ENCODE data around the gene ALPG.
"Not testable (repeated sequence)": the region's sequence is repeated elsewhere in the genome, so short reads cannot be mapped to it uniquely, and the experiment has no call there.

The ALPG gene

DNA sequence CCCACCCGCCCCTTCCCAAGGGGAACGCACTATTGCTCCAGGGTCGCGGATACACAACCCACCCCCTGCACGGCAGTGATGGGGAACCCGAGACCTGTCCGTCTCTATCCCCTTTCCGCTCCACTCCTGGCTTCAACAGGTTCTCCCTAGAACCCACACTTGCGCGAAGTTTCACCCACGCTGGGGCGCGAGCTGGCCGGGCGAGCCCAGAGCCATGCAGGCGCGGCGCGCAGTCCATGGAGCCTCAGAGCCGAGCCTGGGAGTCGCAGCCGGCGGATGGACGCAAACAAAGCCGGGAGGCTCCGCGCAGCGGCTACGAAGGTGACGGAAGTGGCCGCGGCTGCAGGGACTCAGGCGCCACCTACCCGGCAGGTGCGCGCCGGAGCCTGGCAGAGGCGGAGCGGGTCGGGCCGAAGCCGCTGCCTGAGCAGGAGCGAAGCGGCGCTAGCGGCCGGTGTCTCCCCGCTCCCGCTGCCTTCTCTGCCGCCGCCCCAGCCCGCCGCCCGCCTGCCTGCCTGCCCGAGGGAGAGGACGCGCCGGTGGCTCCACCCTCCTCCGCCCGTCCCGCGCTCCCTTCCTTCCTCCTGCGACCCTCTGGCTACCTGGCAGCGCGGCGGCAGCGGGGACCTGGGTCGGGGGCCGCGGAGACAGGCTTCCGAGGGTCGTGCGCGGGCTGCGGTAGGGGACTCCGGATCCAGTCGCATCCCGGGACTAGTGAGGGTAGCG, 14.0 kb downstream of the ALPG start:
- DNase-seq: no peak

DNA sequence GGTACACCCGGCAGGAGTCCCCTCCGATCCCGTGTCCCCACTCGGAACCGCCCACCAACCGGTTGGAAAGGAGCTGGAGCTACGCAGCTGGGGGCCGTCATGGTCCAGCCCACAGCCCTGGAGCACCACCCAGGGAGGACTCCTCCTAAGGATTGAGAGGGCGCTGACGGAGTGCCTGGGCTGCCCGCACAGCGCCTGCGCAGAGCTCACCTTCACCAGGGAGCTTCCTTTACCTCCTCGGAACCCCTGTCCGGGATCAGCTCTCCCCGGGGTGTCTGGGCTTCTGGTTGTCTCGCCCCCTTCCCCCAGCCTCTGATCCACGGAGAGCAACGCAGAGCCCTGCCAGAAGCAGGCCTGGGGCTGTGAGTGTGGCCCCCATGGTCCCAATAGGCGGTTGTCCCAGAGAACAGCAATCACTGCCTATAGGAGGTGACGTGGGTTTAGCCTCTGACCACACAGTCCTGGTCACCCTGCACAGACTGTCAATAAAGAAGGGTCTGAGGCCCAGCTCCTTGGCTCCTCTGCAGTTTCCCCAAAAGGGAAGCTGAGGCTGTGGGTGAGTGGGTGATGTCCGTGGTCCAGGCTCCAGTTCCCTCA, 14.6 kb downstream of the ALPG start:
- no peak for DNase-seq

DNA sequence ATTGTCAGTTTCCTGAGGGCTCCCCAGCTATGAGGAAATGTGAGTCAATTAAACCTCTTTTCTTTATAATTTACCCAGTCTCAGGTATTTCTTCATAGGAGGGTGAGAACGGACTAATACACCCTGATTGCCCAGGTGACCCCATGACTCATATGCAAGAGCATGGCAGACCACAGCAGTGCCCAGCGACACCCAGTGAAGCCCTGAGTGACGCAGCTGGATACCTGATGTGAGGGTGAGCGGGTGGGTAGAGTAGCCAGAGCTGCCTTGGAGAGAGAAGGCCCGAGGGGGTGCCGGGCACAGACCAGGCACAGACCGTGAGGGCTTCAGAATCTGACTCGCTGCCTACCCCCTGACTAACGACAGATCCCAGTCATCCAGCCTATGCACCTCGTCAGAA, 15.4 kb downstream of the ALPG start:
- DNase-seq: no peak

DNA sequence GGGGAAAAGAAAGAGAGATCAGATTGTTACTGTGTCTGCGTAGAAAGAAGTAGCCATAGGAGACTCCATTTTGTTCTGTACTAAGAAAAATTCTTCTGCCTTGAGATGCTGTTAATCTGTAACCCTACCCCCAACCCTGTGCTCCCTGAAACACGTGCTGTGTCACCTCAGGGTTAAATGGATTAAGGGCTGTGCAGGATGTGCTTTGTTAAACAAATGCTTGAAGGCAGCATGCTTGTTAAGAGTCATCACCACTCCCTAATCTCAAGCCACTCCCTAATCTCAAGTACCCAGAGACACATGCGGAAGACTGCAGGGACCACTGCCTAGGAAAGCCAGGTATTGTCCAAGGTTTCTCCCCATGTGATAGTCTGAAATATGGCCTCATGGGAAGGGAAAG, 16.4 kb downstream of the ALPG start:
- DNase-seq: not testable (repeated sequence)

DNA sequence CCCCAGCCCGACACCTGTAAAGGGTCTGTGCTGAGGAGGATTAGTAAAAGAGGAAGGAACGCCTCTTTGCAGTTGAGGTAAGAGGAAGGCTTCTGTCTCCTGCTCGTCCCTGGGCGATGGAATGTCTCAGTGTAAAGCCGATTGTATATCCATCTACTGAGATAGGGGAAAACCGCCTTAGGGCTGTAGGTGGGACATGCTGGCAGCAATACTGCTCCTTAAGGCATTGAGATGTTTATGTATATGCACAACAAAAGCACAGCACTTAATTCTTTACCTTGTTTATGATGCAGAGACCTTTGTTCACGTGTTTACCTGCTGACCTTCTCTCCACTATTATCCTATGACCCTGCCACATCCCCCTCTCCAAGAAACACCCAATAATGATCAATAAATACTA, 16.8 kb downstream of the ALPG start:
- not testable (repeated sequence) for DNase-seq

DNA sequence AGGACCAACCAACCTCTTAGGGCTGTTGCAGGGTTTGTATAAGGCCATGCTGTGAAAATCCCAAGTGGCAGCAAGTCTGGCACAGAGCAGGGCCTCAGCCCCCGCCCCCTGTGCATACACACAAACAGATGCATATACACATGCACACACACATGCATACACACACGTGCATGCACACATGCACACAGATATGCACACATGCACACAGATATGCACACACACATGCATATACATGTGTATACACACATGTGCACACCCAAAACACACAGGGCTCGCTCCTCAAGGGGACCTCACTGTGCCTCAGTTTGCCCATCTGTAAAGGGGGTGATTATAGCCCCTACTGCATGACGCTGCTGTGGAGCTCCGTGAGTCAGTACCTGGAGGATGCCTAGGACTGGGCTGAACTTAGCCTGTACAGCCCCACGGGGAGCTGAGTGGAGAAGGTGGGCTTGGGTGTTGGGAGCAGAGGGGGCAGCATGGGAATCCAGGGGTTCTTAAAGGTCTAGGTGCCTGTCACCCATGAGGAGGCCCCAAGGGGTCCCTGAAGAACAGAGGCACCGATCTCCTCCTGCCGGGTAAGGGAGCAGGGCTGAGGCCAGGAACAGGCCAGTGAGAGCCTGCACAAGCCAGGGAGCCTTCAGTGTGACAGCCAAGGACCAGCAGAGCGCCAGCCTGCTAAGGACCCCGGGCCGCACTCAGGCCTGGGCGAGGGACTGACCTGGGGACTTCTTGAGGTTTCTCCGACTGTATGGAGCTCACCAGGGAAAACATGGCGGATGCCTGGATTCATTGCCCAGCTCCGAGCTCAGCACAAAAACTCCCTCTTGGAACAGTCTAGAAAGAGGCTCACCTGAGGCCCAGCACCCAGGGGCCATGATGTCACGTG, 25.3 kb downstream of the ALPG start:
- no peak for DNase-seq

DNA sequence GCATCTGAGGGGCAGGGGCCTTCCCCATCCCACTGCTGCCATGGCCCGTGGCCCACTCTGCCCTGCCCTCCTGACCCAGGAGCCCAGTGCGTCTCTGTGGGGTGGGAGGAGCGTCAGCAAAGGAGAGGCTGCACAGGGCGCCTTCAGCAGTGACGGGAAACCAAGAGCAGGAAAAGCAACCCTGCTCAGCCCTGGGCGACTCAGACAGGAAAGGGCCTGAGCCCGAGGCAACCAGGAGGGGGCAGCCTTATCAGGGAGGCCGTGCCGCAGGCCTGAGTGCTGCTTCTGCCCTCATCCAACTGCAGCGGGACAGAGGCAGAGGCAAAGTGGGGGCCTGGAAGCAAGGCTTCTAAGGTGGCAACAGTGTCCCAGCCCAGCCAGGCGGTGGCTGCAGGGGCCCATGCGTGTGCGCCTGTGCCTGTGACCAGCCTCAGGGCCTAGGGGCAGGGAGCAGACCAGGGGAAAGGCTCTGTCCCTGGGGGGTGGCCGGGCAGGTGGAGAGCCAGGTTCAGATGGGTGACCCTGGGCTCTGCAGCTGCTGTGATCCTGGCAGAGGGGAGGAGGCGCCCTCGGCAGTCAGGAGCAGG, 26.0 kb downstream of the ALPG start:
- no peak for DNase-seq

DNA sequence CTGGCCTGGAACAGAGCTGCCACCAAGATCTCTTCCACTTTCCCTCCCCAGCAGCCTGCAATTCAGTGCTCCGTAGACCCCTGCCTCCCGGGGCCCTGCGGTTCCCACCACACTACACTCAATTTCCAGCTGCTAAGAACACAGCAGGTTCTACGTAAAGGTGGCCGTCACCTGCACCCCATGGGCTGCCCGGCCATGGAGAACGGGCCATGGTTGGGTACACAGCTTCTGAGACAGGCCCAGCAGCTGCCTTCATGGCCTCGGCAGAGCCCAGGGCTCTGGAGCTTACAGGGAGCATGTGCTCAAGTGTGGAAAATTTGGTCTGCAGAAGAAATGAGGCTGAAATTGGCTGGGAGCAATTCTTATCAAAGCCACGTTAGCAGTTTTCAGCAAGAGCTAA, 27.0 kb downstream of the ALPG start:
- DNase-seq: not testable (repeated sequence)

DNA sequence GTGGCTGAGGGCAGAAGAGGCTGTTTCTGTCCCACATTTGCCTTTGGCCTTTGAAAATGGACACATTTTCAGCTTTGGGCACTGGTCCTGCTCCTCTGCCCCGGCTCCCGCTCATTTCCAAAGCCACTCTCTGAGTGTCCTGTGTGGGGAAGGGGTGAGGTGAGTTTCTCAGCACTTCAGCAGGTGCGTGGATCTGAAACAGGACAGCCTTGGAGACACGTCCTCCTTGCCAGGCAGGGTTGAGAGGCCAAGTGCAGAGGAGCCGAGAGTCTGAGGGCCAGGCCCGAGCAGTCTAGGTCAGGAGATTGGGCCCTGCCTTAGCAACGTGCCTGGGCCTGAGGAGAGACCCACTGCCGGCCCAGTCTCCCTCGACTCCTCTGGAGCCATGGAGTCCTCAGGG, 27.4 kb downstream of the ALPG start:
- DNase-seq: no peak

DNA sequence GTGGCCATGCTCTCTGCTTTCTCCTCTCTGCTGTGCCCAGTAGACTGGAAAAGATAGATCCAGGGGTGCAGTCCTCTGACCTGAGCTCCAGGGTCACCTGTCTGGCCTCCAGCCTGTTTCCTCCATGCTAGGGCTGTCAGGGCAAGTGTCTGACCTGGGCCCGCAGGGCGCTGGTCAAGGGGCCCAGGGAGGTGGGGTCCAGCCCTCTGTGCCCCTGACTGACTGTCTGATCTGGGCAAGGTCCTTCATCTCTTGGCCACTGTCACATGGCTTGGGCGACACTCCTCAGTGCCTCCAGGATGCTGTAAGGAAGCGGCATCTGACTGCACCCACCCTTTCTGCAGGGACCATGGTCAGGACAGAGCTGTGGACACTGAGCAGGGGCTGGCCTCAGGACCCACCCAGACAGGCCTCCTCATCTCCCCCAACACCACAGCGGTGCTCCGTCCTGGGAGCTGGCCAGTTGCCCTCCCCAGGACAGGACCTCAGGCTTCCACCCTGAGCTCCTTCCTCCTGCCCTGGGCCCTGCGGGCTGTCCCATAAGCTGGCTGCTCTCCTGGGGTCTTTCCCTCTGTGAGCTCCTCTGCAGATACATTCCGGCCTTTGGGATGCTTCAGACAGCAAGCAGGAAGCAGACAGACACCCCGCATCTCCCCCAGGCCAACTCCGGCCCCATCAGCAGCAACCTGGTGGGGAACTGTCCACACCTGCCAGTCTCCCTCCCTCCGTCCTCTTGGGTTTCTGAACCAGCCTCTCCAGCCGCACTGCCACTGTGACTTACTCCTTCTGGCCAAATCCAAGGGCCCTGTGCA, 28.1 kb downstream of the ALPG start:
- no peak for DNase-seq

DNA sequence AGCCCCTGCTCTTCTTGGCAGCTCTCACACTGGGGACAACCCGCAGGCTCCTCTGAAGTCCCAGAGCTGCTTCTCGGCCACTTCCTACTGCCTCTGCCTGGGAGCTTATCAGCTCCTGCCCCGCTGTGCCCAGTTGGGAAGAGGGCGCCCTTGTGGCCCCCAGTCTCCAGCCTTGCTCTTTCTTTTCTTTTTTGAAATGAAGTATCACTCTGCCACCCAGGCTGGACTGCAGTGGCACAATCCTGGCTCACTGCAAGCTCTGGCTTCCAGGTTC, 28.7 kb downstream of the ALPG start:
- no peak for DNase-seq

DNA sequence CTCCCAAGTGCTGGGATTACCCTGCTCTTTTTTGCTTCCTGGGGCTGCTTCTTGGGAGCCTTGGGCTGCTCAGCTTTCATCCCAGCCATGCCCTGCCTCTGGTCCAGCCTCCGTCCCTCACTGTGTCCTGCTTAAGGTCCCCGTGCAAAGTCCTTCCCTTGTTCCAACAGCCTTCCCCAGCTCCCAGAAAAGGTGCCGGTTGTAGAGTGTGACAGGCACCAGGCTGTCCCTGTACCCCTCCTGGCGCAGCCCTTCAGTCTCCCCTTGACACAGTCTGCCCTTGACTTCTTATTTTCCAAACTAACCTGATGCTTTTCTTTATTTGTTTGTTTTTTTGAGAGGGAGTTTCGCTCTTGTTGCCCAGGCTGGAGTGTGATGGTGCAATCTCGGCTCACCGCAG, 29.2 kb downstream of the ALPG start:
- DNase-seq: no peak

DNA sequence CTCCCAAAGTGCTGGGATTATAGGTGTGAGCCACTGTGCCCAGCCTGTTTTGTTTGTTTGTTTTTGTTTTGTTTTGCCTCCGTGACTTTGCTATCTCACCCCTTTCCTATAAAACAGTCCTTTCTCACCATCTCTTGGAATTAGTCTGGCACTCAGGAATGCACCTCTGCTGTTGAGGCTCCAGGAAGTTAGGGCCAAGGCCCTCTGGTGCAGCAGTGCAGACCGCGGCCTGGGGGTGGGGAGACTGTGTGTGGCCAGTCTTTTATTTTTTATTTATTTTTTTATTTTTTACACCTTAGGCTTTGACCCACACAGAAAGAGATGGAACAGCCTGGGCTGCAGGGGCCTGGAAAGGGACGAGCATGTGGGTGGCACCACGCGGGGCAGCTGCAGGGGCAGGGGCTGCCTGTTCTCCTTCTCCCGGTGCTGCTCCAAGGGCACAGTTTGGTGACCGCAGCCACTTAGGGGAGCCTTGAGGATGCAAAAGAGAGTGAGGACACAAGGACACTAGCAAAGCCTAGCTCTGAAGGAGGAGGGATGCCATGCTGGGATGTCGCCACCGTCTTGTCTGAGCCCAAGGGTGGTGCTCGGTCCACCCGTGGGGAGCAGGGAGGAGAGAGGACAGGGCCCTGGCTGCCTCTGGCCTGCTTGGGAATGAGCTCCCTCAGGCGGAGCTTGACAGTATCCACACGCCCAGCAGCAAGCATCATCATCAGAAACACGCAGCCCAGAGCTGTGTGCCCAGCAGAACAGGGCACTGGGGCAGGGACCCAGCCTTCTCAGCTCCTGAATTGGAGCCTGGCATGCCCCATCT, 29.9 kb downstream of the ALPG start:
- DNase-seq: peak; percentile 43

DNA sequence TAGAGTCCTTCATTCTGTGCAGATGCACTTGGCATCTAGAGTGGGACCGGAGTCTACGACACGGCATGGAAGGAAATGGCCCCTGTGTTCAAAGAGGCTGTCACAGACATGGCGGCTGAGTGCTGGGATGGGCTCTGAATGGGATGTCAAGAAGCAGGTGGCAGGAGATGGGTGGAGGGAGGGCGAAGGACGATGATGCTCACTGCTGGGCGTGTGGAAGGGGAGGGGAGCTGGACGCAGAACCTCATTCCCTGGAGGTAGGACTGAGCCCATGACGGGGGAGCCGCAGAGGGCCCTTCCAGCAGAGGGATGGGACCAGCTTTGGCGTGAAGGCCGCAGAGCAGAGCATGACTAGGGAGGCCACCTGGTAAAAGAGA, 30.5 kb downstream of the ALPG start:
- DNase-seq: no peak

DNA sequence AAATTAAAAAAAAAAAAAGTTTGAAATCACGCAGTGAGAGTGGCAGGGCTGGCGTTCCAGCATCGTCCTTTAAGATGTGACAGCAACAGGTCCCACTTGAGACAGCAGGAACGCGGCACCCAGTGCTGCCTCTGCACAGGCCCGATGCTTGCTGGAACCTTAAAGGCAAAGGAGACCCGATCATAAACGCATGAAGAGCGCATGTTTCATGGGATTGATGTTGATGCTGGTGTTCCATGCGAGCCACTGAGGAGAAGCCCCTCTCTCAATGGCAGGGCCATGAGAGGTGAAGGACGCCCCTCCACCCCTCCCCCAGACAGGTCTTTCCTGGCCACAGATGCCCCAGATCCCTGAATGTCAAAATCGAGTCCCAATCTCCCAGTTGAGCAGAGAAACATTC, 31.4 kb downstream of the ALPG start:
- DNase-seq: no peak

DNA sequence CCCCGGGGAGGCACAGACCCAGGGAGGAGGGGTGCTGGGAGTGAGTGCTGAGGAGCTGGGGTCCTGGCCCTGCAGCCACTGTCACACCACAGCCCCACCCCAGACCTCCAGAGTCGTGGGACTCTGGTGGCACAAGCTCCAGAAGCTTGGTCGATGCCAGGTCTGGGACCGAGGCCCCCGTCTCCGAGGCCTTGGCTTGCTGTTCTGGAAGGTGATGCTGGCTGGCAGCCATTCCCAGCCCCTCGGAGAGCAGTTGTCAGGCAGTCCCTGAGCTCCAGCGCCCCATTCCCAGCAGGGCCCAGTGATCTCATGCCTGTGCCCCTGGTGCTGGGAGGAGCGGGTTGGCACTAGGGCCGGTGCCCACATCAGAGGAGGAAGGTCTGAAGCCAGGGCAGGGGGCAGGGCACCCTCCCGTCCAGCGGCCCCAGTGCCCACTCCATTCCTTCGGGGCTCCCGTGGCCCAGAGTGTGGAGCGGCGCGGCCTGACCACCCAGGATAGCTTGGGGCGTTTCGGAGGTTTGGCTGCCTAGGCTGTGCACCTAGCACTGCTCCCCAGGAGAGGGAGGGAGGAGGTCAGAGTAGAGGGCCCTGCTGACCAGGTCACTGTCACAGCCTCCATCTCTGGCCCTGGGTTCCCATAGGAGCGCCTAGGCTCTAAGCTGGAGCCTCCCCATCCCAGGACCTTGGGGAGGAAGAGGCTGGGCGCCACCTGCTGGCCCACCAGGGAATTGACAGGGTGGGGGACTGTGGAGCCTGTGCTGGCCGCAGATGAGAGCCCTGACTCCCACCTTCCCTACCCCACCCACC, 32.5 kb downstream of the ALPG start:
- DNase-seq: peak; percentile 80

DNA sequence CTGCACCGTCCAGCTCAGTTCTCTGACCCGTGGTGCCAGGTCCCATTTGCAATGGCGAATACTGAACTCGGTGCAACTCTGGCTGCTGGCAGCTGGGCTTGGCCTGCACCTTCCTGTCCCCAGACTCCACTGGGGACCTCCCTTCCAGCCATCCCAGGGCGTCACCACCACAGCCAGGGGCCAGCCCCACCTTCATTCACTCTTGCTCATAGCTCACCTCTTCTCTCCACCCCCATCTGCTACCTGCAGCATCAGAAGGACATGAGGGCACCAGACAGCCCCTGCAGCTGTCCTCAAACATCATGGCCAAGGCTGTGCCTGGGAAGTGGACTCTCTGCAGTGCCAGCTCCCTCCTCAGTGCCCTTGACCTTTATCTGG, 33.1 kb downstream of the ALPG start:
- no peak for DNase-seq

DNA sequence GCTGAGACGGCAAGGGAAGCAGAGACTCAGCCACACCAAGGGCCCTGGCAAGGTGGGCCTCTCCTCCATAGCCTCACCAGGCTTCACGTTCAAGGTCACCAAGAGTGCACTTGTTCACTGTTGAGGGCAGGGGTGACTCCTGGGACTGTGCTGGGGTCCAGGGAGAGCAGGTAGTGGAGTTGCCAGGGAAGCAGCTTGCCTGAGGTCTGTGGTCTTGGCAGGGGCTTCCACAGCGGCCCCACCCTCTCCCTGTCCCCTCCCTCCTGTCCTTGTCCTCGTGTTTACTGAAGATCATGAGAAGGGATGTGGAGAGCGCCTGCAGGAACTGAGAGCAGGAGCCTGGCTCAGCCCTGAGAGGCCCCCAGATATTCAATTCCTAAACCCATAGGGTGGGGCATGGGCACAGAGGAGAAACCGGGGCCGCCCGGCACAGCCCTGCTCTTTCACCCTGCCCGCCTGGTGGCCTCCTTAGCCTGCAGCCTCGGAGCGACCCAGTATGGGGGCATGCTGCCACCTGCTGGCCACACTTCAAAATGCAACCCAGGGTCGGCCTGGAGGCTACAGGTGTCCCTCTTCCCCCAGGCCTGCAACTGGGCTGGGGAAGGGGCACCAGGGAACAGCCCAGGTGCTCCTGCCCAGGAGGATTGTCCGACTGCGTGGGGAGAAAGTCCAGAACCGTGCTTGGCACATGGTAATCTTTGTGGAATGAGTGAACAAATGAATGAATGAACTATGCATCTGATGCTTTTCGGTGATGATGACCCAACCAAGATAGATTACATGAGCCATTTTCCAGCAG, 33.8 kb downstream of the ALPG start:
- DNase-seq: peak; percentile 99

DNA sequence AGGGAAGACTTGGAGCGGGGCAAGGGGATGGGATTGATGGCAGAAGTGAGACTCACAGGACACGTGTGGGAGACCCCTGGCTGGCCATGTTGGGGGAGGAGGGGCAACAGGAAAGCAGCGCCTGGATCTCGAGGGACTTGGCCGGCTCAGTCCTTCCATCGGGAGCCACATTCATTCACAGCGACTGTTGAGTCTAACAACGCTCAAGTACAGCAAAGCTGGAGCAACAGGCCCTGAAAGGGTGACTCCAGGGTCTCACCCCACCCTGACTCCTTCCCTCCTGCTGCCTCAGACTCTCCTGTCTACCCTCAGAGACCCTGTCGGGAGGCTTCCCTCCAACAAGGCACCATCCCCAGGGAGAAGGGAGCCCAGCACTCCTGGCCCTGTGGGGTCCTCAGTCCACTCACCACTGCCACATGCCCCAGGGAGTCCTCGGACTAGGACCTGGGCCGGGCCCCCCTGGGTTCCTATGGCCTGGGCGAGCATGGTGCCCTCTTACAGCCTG, 34.6 kb downstream of the ALPG start:
- DNase-seq: no peak

DNA sequence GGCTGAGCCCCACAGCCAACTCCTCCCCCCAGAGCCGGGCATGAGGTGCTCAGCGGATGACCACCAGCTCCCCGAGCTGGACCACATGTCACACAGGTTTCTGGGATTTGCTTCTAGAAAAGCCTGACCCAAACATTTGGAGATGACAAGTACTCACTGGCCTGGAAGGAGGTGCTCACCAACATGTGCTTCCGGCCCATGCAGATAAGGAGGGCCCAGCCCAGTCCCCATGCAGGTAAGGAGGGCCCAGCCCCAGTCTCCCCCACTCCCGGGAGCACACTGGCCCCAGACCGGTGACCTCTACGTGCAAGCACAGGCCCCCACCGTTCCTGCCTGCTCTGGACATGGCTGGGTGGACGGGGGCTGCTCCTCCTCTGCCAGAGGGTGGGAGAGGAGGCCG, 35.3 kb downstream of the ALPG start:
- not testable (repeated sequence) for DNase-seq
